K562 (cell line): Measurements from ENCODE around the gene RGS3. TPM values are rescaled to one million over a fixed set of nuclear protein-coding genes. Genes with fewer than 3 reads are reported as not detected.

ENCODE experiments used
- ATAC-seq: fragments of 200-7000 bp; cut with Tn5 transposase; 3 replicates; pipeline ENCODE4 v1.9.1; 2020; ENCODE audit warnings: moderate library complexity
- BruUV-seq: library from RNA; stranded (reverse); fragments of 400-500 nt; replicated peaks from 2 replicates; lab custom pipeline; 2021; lab: Mats Ljungman, UMichigan
- CTCF ChIA-PET: fragments of 300-600 bp; formaldehyde crosslinking; extraction: SDS; loops from one replicate; lab custom pipeline; 2021; ENCODE audit warnings: low intra/inter-chr PET ratio; lab: Yijun Ruan, JAX
- POLR2A ChIA-PET: fragments of 300-600, 350-650 bp; sonication (Branson Sonifier 250); formaldehyde crosslinking; extraction: SDS; loops from one replicate; lab custom pipeline; 2021; ENCODE audit warnings: antibody characterized with exemption, inconsistent platforms; lab: Yijun Ruan, JAX
- DNase-seq, 4 experiments: peaks; one replicate each; pipeline versions ENCODE4 v3.0.0 to v3.0.0-alpha.2; 2011 to 2018; ENCODE audit warnings: low spot score in 3 of 4, mixed read lengths in 3 of 4; ENCODE audit errors: extremely low read depth in 1 of 4
- FAIRE-seq: peaks from 2 replicates; lab custom pipeline; 2011; peaks lifted over from hg19 to GRCh38; lab: Jason Lieb, UNC
- H2AFZ ChIP-seq: 2 replicates; pipeline ENCODE4 v1.6.0; 2011; ENCODE audit warnings: low read depth, low read length, control low read depth, inconsistent platforms
- H3K27ac ChIP-seq: fragments of 200-600 bp; 3 replicates; pipeline ENCODE4 v1.8.0; 2011; ENCODE audit warnings: low read depth, mild to moderate bottlenecking, control low read depth, inconsistent platforms, low read length, moderate library complexity, mixed read lengths; ENCODE audit errors: extremely low read depth
- H3K27me3 ChIP-seq, 2 experiments: fragments of 300-600 bp in 1 of 2; 2 replicates in 1 of 2; 3 replicates in 1 of 2; pipeline versions ENCODE4 v1.6.0 to v1.8.0; 2011; ENCODE audit warnings: inconsistent platforms in 2 of 2, low read length in 2 of 2, mild to moderate bottlenecking in 1 of 2, mixed read lengths in 1 of 2, moderate library complexity in 1 of 2; ENCODE audit not compliant: control insufficient read depth in 2 of 2, insufficient read depth in 2 of 2
- H3K36me3 ChIP-seq: fragments of 300-600 bp; 3 replicates; pipeline ENCODE4 v1.8.0; 2011; ENCODE audit warnings: mild to moderate bottlenecking, low read length, inconsistent platforms; ENCODE audit not compliant: control insufficient read depth, insufficient read depth
- H3K4me1 ChIP-seq, 2 experiments: fragments of 200-600 bp in 1 of 2; replicated peaks in 1 of 2; 2 replicates in 1 of 2; 3 replicates in 1 of 2; pipeline versions ENCODE4 v1.5.1 to v1.8.0; 2011; ENCODE audit warnings: inconsistent platforms in 2 of 2, low read length in 2 of 2, mild to moderate bottlenecking in 1 of 2, mixed read lengths in 1 of 2, moderate library complexity in 1 of 2; ENCODE audit not compliant: control insufficient read depth in 2 of 2, insufficient read depth in 2 of 2
- H3K4me2 ChIP-seq: 2 replicates; pipeline ENCODE4 v1.6.1; 2011; ENCODE audit warnings: low read length, control low read depth, inconsistent platforms, mixed read lengths; ENCODE audit not compliant: insufficient read depth
- H3K4me3 ChIP-seq: fragments of 200-600 bp; sonication (generic), shearing (Covaris generic); 2 replicates; pipeline ENCODE4 v1.5.1; 2016; ENCODE audit warnings: control low read depth, inconsistent platforms
- H3K79me2 ChIP-seq: fragments of 200-600 bp; 3 replicates; pipeline ENCODE4 v1.8.0; 2011; ENCODE audit warnings: low read length, inconsistent platforms; ENCODE audit not compliant: control insufficient read depth, insufficient read depth
- H3K9ac ChIP-seq, 2 experiments: 2 replicates each; pipeline versions ENCODE4 v1.6.0 to v1.6.1; 2011; ENCODE audit warnings: low read depth in 2 of 2, low read length in 2 of 2, control low read depth in 1 of 2, inconsistent platforms in 1 of 2, mild to moderate bottlenecking in 1 of 2, mixed read lengths in 1 of 2; ENCODE audit not compliant: insufficient read depth in 1 of 2
- H3K9me1 ChIP-seq: one replicate; pipeline ENCODE4 v1.6.0; 2011; ENCODE audit warnings: inconsistent platforms, mild to moderate bottlenecking, low read length, moderate library complexity; ENCODE audit not compliant: control insufficient read depth, insufficient read depth
- H3K9me3 ChIP-seq: replicated peaks from 2 replicates; pipeline ENCODE4 v1.5.1; 2011; ENCODE audit warnings: low read depth, low read length, inconsistent platforms; ENCODE audit not compliant: control insufficient read depth, insufficient read depth
- H4K20me1 ChIP-seq: replicated peaks from 2 replicates; pipeline ENCODE4 v1.6.1; 2011; ENCODE audit warnings: low read length, inconsistent platforms, mixed read lengths; ENCODE audit not compliant: control insufficient read depth, insufficient read depth
- ARID2 ChIP-seq: fragments of 450-650 bp; IDR thresholded peaks from 2 replicates; pipeline ENCODE4 v1.6.1; 2017; ENCODE audit warnings: antibody characterized with exemption, mild to moderate bottlenecking
- ATF7 ChIP-seq: fragments of 450-650 bp; IDR thresholded peaks from 2 replicates; pipeline ENCODE4 v1.7.1; 2014; ENCODE audit warnings: mild to moderate bottlenecking, moderate library complexity
- BCOR ChIP-seq: fragments of 450-650 bp; IDR thresholded peaks from 2 replicates; pipeline ENCODE4 v1.6.1; 2016
- CEBPB ChIP-seq: fragments of 450-650 bp; IDR thresholded peaks from 2 replicates; pipeline ENCODE4 v1.6.1; 2016; ENCODE audit warnings: missing genetic modification characterization, missing compliant biosample characterization
- CREB3 ChIP-seq: fragments of 450-650 bp; conservative IDR thresholded peaks from 2 replicates; pipeline ENCODE4 v1.6.1; 2016; ENCODE audit warnings: missing genetic modification characterization, low read depth, mild to moderate bottlenecking, missing compliant biosample characterization, moderate library complexity
- CREM ChIP-seq: IDR thresholded peaks from 2 replicates; pipeline ENCODE4 v1.6.1; 2014; ENCODE audit warnings: antibody characterized with exemption, low read depth
- DLX4 ChIP-seq: fragments of 250-450 bp; sonication (Bioruptor Pico); IDR thresholded peaks from 2 replicates; pipeline ENCODE4 v1.6.1; 2021; ENCODE audit warnings: mild to moderate bottlenecking
- FUS ChIP-seq: fragments of 200-400 bp; formaldehyde crosslinking; optimal IDR thresholded peaks from 2 replicates; pipeline ENCODE3; 2017; ENCODE audit warnings: low read depth, low read length
- GTF2E2 ChIP-seq: fragments of 200-800 bp; sonication (Bioruptor generic); IDR thresholded peaks from 2 replicates; pipeline ENCODE4 v1.6.1; 2016; ENCODE audit warnings: missing genetic modification characterization, missing compliant biosample characterization
- HDGF ChIP-seq: fragments of 450-650 bp; IDR thresholded peaks from 2 replicates; pipeline ENCODE4 v1.6.1; 2016
- KLF1 ChIP-seq: fragments of 450-650 bp; IDR thresholded peaks from 2 replicates; pipeline ENCODE4 v1.6.1; 2016; ENCODE audit warnings: missing genetic modification characterization, missing compliant biosample characterization
- MECOM ChIP-seq: fragments of 250-450 bp; sonication (Bioruptor Pico); IDR thresholded peaks from 2 replicates; pipeline ENCODE4 v1.8.0; 2022; ENCODE audit warnings: inconsistent platforms
- MTA2 ChIP-seq: fragments of 450-650 bp; IDR thresholded peaks from 2 replicates; pipeline ENCODE4 v1.6.1; 2016; ENCODE audit warnings: low read depth
- NELFE ChIP-seq: IDR thresholded peaks from 2 replicates; pipeline ENCODE4 v1.6.1; 2011; ENCODE audit warnings: mild to moderate bottlenecking; ENCODE audit not compliant: insufficient read depth, insufficient read length
- POLR2A ChIP-seq: fragments of 450-650 bp; conservative IDR thresholded peaks from 2 replicates; pipeline ENCODE4 v1.6.1; 2016
- PPARD ChIP-seq: fragments of 250-450 bp; sonication (Bioruptor Pico); IDR thresholded peaks from 2 replicates; pipeline ENCODE4 v1.8.0; 2022; ENCODE audit warnings: inconsistent platforms, mild to moderate bottlenecking, moderate library complexity
- RBM25 ChIP-seq: fragments of 200-400 bp; formaldehyde crosslinking; IDR thresholded peaks from 2 replicates; pipeline ENCODE4 v1.6.1; 2018; ENCODE audit warnings: low read length, low read depth, moderate library complexity; ENCODE audit not compliant: severe bottlenecking
- ZBTB17 ChIP-seq: fragments of 450-650 bp; formaldehyde crosslinking; IDR thresholded peaks from 2 replicates; pipeline ENCODE4 v1.4.0; 2020; ENCODE audit warnings: mild to moderate bottlenecking
- ZBTB26 ChIP-seq: fragments of 450-650 bp; formaldehyde crosslinking; IDR thresholded peaks from 2 replicates; pipeline ENCODE4 v1.4.0; 2022; ENCODE audit warnings: missing genetic modification characterization
- ZNF212 ChIP-seq: fragments of 450-650 bp; formaldehyde crosslinking; IDR thresholded peaks from 2 replicates; pipeline ENCODE4 v1.4.0; 2020; ENCODE audit warnings: mild to moderate bottlenecking
- ZNF311 ChIP-seq: fragments of 250-450 bp; sonication (Bioruptor Pico); IDR thresholded peaks from 2 replicates; pipeline ENCODE4 v1.4.0; 2020; ENCODE audit warnings: mild to moderate bottlenecking, moderate library complexity
- ZZZ3 ChIP-seq: fragments of 450-650 bp; IDR thresholded peaks from 2 replicates; pipeline ENCODE4 v1.6.1; 2016; ENCODE audit warnings: antibody characterized with exemption, mild to moderate bottlenecking, moderate library complexity
- WGBS: fragments of 100-300 bp; shearing (Covaris generic); methylation state at CpG from one replicate; pipeline ENCODE4 v1.1.6; 2016; ENCODE audit warnings: low coverage, mixed read lengths; ENCODE audit not compliant: insufficient coverage; ENCODE audit errors: missing lambda C conversion rate; 5-methylcytosine and 5-hydroxymethylcytosine counted together
- in situ Hi-C: fragments of 300-500 bp; cut with MboI; formaldehyde crosslinking; loops from 4 replicates; pipeline ENCODE4 v1.15.0; 2018; ENCODE audit warnings: inconsistent platforms, mixed read lengths
- intact Hi-C: fragments of 100-400 bp; cut with micrococcal nuclease; formaldehyde crosslinking; loops from 2 replicates; pipeline ENCODE4 v1.14.2; 2022
- polyA plus RNA-seq, 8 experiments: library from polyadenylated mRNA; depleted of rRNA in 4 of 8; stranded (reverse) in 5 of 8; unstranded in 3 of 8; fragments of >200 nt; fragmentation: Nextera tagmentation in 2 of 8; fragmentation: Illumina TruSeq in 1 of 8; extraction: Ambion mirVana in 2 of 8; extraction: Trizol in 1 of 8; gene quantifications; 2 replicates each; pipeline versions ENCODE4 v1.2.1 to v1.2.3, GENCODE V29; 2011 to 2014; ENCODE audit warnings: inconsistent platforms in 1 of 8, missing spikeins in 1 of 8
- total RNA-seq, 7 experiments: library from RNA; depleted of rRNA in 6 of 7; stranded (reverse); fragments of >200 nt in 6 of 7; fragmentation: Illumina TruSeq in 2 of 7; extraction: Trizol in 2 of 7; gene quantifications; 2 replicates each; pipeline versions ENCODE4 v1.2.1 to v1.2.3, GENCODE V29; 2011 to 2021; ENCODE audit warnings: low replicate concordance in 1 of 7

Gene RGS3
- total and polyA plus RNA-seq, 9 of the 15 experiments (the other 6 are each of a cell fraction or from before 2014, with no cell fraction given): 0.08 to 2.9 (median 0.95) TPM

GRCh38 chr9:113600023-113600823, 136.7 kb downstream of the RGS3 start:
- Histone ChIP-seq H3K9me3 (no peaks in the 10 kb centered on the region), H2AFZ (no peak overlapping the region), H3K27ac (no peak overlapping the region), H3K9me1 (no peaks in the 10 kb centered on the region), H4K20me1 (peaks cover 3% of the 10 kb centered on the region), H3K4me3 (no peak overlapping the region), H3K4me1 (peaks cover 9 to 10% of the 10 kb centered on the region in 2 experiments), H3K9ac (no peak overlapping the region), H3K27me3 (peaks cover 0 to 13% of the 10 kb centered on the region in 2 experiments; a peak in 3 of 5 replicates), H3K79me2 (no peaks in the 10 kb centered on the region), H3K4me2 (no peak overlapping the region), H3K36me3 (no peaks in the 10 kb centered on the region)
- ChIA-PET POLR2A (interaction anchor here (0.6 to 1.1 kb wide), 2 partner anchors 40 to 260 kb away, joined by 3 read pairs; no protein-coding TSS in a partner anchor), CTCF (interaction anchor here (1.0 kb wide), 1 partner anchor 55 kb away, joined by 4 read pairs; no protein-coding TSS in a partner anchor)
- in situ Hi-C loops (loop anchor here (5.0 kb wide), 1 partner anchor 57 kb away; no protein-coding TSS in a partner anchor), intact Hi-C loops (no loop called here)
- WGBS: 36% methylated on average over 12 of the region's 12 CpGs
- DNase-seq (no peak), ATAC-seq (no peak), FAIRE-seq (no peak)
- BruUV-seq: no TSS peak
- TF ChIP-seq DLX4 (CRISPR knock-in tag) (no peak), KLF1 (tag) (no peak), HDGF (no peak), RBM25 (peak; percentile 67), ATF7 (peak; percentile 59), NELFE (no peak), MTA2 (no peak), POLR2A (no peak), ZBTB26 (no peak), ZNF311 (CRISPR knock-in tag) (no peak), CEBPB (no peak), ZZZ3 (no peak), ZNF212 (no peak), PPARD (no peak), CREB3 (tag) (no peak), BCOR (peak; percentile 62), GTF2E2 (tag) (no peak), ARID2 (no peak), MECOM (CRISPR knock-in tag) (no peak), ZBTB17 (CRISPR knock-in tag) (no peak), FUS (no peak), CREM (no peak)
